Cardiac muscle cell (in vitro differentiated cells and primary cell): ENCODE data around the gene TCTN3. TPM values are rescaled to one million over a fixed set of nuclear protein-coding genes. Genes with fewer than 3 reads are reported as not detected.
"Not testable (repeated sequence)": the region's sequence is repeated elsewhere in the genome, so short reads cannot be mapped to it uniquely, and the experiment has no call there.

ENCODE experiments used
- DNase-seq, 2 donors: peaks; one replicate each; pipeline versions ENCODE4 v3.0.0 to v3.0.0-alpha.2; 2010 to 2017; ENCODE audit warnings: low read depth in 1 of 2, low spot score in 1 of 2
- H3K27ac ChIP-seq: fragments of 200-600 bp; sonication (generic); 2 replicates; pipeline ENCODE4 v1.5.1; 2016
- H3K27me3 ChIP-seq: fragments of 200-600 bp; sonication (generic); 2 replicates; pipeline ENCODE4 v1.6.0; 2016; ENCODE audit warnings: control low read depth
- H3K36me3 ChIP-seq: fragments of 200-600 bp; sonication (generic); 2 replicates; pipeline ENCODE4 v1.5.1; 2016; ENCODE audit warnings: control low read depth
- H3K4me1 ChIP-seq: fragments of 200-600 bp; sonication (generic); 2 replicates; pipeline ENCODE4 v1.8.1; 2017; ENCODE audit warnings: low read depth, mild to moderate bottlenecking, mixed run types
- H3K4me3 ChIP-seq: fragments of 200-600 bp; sonication (generic); 2 replicates; pipeline ENCODE4 v1.5.1; 2016; ENCODE audit warnings: mild to moderate bottlenecking
- H3K9me3 ChIP-seq: fragments of 200-600 bp; sonication (generic); 2 replicates; pipeline ENCODE4 v1.5.1; 2017; ENCODE audit warnings: low read depth, mild to moderate bottlenecking, control low read depth
- polyA plus RNA-seq: library from polyadenylated mRNA; unstranded; fragments of >200 nt; fragmentation: Nextera tagmentation; extraction: Ambion mirVana; gene quantifications from 2 replicates; pipeline ENCODE4 v1.2.1, GENCODE V29; 2016
- total RNA-seq: library from RNA; depleted of rRNA; stranded (reverse); fragments of >200 nt; gene quantifications from 2 replicates; pipeline ENCODE4 v1.2.3, GENCODE V29; 2016
- TF ChIP-seq, protein P1 (sequence below): IDR thresholded peaks from 2 replicates; pipeline ENCODE4 v1.5.1; 2012; ENCODE audit warnings: low read depth, mild to moderate bottlenecking, low read length

The TCTN3 gene
- 18.6 and 21.9 TPM in 2 replicates for total RNA-seq
- polyA plus RNA-seq, result 40.6 and 45.6 TPM in 2 replicates

- Histone ChIP-seq H3K4me1 (peaks cover 7% of the 10 kb centered on the region), H3K36me3 (peaks cover 16% of the 10 kb centered on the region), H3K9me3 (no peaks in the 10 kb centered on the region), H3K4me3 (peak within 1 kb of the TSS; percentile 88), H3K27ac (peak within 1 kb of the TSS; percentile 87), H3K27me3 (no peaks in the 10 kb centered on the region)
- TF ChIP-seq, protein P1, sequence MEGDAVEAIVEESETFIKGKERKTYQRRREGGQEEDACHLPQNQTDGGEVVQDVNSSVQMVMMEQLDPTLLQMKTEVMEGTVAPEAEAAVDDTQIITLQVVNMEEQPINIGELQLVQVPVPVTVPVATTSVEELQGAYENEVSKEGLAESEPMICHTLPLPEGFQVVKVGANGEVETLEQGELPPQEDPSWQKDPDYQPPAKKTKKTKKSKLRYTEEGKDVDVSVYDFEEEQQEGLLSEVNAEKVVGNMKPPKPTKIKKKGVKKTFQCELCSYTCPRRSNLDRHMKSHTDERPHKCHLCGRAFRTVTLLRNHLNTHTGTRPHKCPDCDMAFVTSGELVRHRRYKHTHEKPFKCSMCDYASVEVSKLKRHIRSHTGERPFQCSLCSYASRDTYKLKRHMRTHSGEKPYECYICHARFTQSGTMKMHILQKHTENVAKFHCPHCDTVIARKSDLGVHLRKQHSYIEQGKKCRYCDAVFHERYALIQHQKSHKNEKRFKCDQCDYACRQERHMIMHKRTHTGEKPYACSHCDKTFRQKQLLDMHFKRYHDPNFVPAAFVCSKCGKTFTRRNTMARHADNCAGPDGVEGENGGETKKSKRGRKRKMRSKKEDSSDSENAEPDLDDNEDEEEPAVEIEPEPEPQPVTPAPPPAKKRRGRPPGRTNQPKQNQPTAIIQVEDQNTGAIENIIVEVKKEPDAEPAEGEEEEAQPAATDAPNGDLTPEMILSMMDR, result peak; percentile 99
- DNase-seq, result peak; percentile 100
These were observed at the start of gene TCTN3 for GRCh38 chr10:95693668-95694534. TSS of gene TCTN3 (minus strand) at chr10:95693927. CDS start at chr10:95693899, 28 bp downstream.

GRCh38 chr10:95742962-95743535 lies 49.3 kb upstream of the TCTN3 start:
- TF ChIP-seq, protein P1, result no peak
- Histone ChIP-seq H3K27me3 (no peaks in the 10 kb centered on the region), H3K4me3 (no peak overlapping the region), H3K27ac (no peak overlapping the region), H3K4me1 (peaks cover 5% of the 10 kb centered on the region), H3K9me3 (no peaks in the 10 kb centered on the region), H3K36me3 (no peaks in the 10 kb centered on the region)
- DNase-seq, result no peak

DNA sequence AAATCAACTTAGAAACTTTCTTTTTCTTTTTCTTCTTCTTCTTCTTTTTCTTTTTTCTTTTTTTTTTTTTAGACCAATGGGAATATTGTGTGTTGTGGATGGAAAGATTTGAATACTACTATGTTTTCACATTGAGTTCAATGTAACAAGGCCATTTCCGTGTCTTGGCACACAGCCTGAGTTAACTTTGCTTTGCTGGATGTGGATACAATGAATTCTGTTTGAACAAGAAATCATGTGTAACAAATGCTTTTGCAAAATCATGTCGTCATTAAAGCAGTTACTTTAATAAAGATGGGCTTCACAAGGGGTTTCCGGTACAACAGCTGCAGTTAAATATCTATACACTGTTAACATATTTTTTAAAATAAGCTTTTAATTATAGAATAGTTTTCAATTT lies 48.8 kb upstream of the TCTN3 start:
- Histone ChIP-seq H3K27ac (no peak overlapping the region), H3K9me3 (no peaks in the 10 kb centered on the region), H3K4me3 (no peak overlapping the region), H3K36me3 (no peaks in the 10 kb centered on the region), H3K27me3 (no peaks in the 10 kb centered on the region), H3K4me1 (peaks cover 5% of the 10 kb centered on the region)
- peak in 1 of 2 donors; percentile 81 for DNase-seq
- TF ChIP-seq, protein P1, result no peak

- H3K27ac ChIP-seq, result peak overlapping the region; percentile 22
- H3K36me3 ChIP-seq, result no peaks in the 10 kb centered on the region
- DNase-seq, result peak; percentile 29 to 91
- H3K9me3 ChIP-seq, result no peaks in the 10 kb centered on the region
- H3K4me3 ChIP-seq, result no peak overlapping the region
- H3K27me3 ChIP-seq, result no peaks in the 10 kb centered on the region
- TF ChIP-seq, protein P1, result peak; percentile 45
- H3K4me1 ChIP-seq, result peaks cover 5% of the 10 kb centered on the region
These were observed 48.2 kb upstream of the TCTN3 start for GRCh38 chr10:95741807-95742467.

- DNase-seq, result no peak
- Histone ChIP-seq H3K4me3 (no peak overlapping the region), H3K9me3 (no peaks in the 10 kb centered on the region), H3K27ac (no peak overlapping the region), H3K36me3 (no peaks in the 10 kb centered on the region), H3K4me1 (peaks cover 5% of the 10 kb centered on the region), H3K27me3 (no peaks in the 10 kb centered on the region)
- TF ChIP-seq, protein P1, result no peak
These were observed 45.3 kb upstream of the TCTN3 start for GRCh38 chr10:95739056-95739455.

DNA sequence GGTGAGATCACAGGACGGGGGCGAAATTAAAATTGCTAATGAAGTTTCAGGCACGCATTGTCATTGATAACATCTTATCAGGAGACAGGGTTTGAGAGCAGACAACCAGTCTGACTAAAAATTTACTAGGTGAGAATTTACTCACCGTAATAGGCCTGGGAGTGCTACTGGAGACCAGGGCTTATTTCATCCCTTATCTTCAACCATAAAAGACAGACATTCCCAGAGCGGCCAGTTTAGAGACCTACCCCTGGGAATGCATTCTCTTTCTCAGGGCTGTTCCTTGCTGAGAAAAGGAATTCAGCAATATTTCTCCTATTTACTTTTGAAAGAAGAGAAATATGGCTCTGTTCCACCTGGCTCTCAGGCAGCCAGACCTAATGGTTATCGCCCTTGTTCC lies 39.2 kb upstream of the TCTN3 start:
- DNase-seq, H3K36me3 ChIP-seq, H3K4me3 ChIP-seq, H3K9me3 ChIP-seq, H3K4me1 ChIP-seq, H3K27ac ChIP-seq, H3K27me3 ChIP-seq: not testable (repeated sequence)
